ENCODE results near the gene CACNA2D1. TPM values are rescaled to one million over a fixed set of nuclear protein-coding genes. Genes with fewer than 3 reads are reported as not detected.

The CACNA2D1 gene
- total RNA-seq, 3 donors from 2014 or later (not counting 1 experiment from before 2014, with no cell fraction given), result not detected

DNA sequence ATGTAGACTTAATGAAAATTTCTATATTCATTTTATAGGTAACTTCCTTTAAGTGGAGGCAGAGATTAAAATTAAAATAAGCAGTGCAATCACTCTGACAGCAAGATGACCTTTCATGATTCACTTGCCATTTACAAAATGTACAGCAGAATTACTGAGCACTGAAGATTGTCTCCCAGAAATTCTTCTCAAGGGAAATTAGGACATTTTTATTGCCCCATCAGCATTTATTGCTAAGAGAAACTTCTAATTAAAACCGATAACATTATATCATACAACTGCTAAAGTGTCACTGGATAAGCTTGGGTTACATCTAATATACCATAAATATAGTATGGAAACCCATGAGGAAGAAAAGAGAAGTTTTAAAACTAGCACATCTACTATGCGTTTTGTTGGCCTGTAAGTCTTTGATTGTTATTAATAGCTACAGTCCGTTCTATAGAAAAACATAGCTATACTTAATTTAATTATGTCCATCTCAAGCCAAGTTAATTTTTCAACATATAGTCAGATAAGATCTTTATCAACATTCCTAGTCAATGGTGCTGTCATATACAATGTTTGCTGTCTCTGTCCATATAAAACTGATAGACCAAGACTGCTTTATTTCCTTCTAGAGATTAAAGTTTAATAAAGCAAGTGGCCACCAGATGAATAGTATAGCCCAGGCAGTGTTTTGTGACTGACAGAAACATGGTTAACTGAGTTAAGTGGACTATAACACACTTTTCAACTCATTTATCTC, 456.7 kb downstream of the CACNA2D1 start:
- Mint-ChIP-seq H3K4me1 (no peaks in the 10 kb centered on the region), H3K4me3 (no peak overlapping the region), H3K9me3 (no peaks in the 10 kb centered on the region), H3K27me3 (ENCODE audit: low read depth in 2 of 2) (no peaks in the 10 kb centered on the region), H3K36me3 (no peaks in the 10 kb centered on the region), H3K27ac (no peak overlapping the region)
- ATAC-seq (no peak), DNase-seq (no peak)
- Histone ChIP-seq H3K36me3 (ENCODE audit: control insufficient read depth, insufficient read depth, low read length) (no peaks in the 10 kb centered on the region), H3K27ac (ENCODE audit: low read length) (no peak overlapping the region), H3K27me3 (ENCODE audit: control insufficient read depth, insufficient read depth, low read length) (no peaks in the 10 kb centered on the region), H3K4me3 (ENCODE audit: low read length) (no peak overlapping the region), H3K9me3 (ENCODE audit: control insufficient read depth, insufficient read depth, low read length) (no peaks in the 10 kb centered on the region), H3K4me1 (ENCODE audit: control insufficient read depth, insufficient read depth, low read length) (no peaks in the 10 kb centered on the region)
- intact Hi-C loops (cut with micrococcal nuclease), result no loop called here
- WGBS (ENCODE audit: insufficient coverage), result 100% methylated on average over 1 of the region's 3 CpGs
- TF ChIP-seq, protein P1, sequence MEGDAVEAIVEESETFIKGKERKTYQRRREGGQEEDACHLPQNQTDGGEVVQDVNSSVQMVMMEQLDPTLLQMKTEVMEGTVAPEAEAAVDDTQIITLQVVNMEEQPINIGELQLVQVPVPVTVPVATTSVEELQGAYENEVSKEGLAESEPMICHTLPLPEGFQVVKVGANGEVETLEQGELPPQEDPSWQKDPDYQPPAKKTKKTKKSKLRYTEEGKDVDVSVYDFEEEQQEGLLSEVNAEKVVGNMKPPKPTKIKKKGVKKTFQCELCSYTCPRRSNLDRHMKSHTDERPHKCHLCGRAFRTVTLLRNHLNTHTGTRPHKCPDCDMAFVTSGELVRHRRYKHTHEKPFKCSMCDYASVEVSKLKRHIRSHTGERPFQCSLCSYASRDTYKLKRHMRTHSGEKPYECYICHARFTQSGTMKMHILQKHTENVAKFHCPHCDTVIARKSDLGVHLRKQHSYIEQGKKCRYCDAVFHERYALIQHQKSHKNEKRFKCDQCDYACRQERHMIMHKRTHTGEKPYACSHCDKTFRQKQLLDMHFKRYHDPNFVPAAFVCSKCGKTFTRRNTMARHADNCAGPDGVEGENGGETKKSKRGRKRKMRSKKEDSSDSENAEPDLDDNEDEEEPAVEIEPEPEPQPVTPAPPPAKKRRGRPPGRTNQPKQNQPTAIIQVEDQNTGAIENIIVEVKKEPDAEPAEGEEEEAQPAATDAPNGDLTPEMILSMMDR (IDR thresholded peaks at IDR 0.05), result no peak

DNA sequence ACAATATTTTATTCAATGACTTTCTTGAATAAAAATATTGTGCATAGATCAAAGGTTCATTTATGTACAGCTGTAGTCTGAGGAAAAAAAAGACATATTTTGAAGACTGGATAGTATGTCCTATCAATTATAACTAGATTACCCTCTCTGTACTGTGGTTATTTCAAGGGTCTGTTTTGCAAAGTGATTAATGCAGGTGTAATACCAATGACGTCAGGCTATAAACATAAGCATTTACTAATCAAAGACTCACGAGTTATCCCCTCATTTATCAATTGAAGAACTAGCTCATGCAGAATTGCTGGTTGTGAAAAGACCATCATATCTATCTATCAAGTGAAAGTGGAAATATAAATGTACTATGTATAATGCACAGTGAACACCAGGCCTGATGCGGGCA, 460.2 kb downstream of the CACNA2D1 start:
- no peaks in the 10 kb centered on the region for H3K9me3 ChIP-seq (ENCODE audit: control insufficient read depth, insufficient read depth, low read length)
- no peak for DNase-seq
- no peaks in the 10 kb centered on the region for H3K4me1 ChIP-seq (ENCODE audit: control insufficient read depth, insufficient read depth, low read length)
- no peak overlapping the region for H3K27ac Mint-ChIP-seq
- H3K27ac ChIP-seq (ENCODE audit: low read length), result no peak overlapping the region
- H3K9me3 Mint-ChIP-seq, result peaks cover 4 to 10% of the 10 kb centered on the region in 2 donors
- H3K27me3 Mint-ChIP-seq (ENCODE audit: low read depth in 2 of 2), result no peaks in the 10 kb centered on the region
- H3K36me3 Mint-ChIP-seq, result no peaks in the 10 kb centered on the region
- no peak overlapping the region for H3K4me3 Mint-ChIP-seq
- no peaks in the 10 kb centered on the region for H3K4me1 Mint-ChIP-seq
- WGBS (ENCODE audit: insufficient coverage), result no CpG with 5 or more reads among the region's 3 CpGs
- TF ChIP-seq, protein P1 (IDR thresholded peaks at IDR 0.05), result no peak
- no peaks in the 10 kb centered on the region for H3K36me3 ChIP-seq (ENCODE audit: control insufficient read depth, insufficient read depth, low read length)
- no peaks in the 10 kb centered on the region for H3K27me3 ChIP-seq (ENCODE audit: control insufficient read depth, insufficient read depth, low read length)
- ATAC-seq, result no peak
- no peak overlapping the region for H3K4me3 ChIP-seq (ENCODE audit: low read length)
- intact Hi-C loops (cut with micrococcal nuclease), result no loop called here

DNA sequence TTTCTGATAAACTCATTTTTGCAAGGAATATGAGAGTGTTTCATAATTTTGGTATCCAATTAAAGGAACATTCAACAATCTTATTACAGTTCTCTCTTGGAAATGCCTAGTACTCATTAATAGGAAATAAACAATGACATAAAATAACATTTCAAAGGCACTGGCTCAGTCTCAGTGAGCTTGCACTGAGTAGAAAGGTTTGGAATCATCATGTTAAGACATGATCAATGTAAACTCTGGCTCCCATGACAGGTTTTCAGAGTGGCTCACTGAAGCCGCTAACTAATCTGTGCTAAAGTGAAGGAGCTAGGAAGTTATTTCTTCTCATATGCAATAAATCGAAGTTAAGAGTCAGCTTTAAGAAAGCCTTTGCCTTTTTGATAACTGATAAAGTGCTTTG, 470.5 kb downstream of the CACNA2D1 start:
- TF ChIP-seq, protein P1 (IDR thresholded peaks at IDR 0.05), result no peak
- H3K27me3 Mint-ChIP-seq (ENCODE audit: low read depth in 2 of 2), result no peaks in the 10 kb centered on the region
- no peaks in the 10 kb centered on the region for H3K27me3 ChIP-seq (ENCODE audit: control insufficient read depth, insufficient read depth, low read length)
- no peak for ATAC-seq
- H3K36me3 Mint-ChIP-seq, result no peaks in the 10 kb centered on the region
- H3K4me1 ChIP-seq (ENCODE audit: control insufficient read depth, insufficient read depth, low read length), result no peaks in the 10 kb centered on the region
- no peaks in the 10 kb centered on the region for H3K9me3 ChIP-seq (ENCODE audit: control insufficient read depth, insufficient read depth, low read length)
- intact Hi-C loops (cut with micrococcal nuclease), result no loop called here
- no peak for DNase-seq
- no peaks in the 10 kb centered on the region for H3K4me1 Mint-ChIP-seq
- H3K27ac ChIP-seq (ENCODE audit: low read length), result no peak overlapping the region
- H3K4me3 Mint-ChIP-seq, result no peak overlapping the region
- WGBS (ENCODE audit: insufficient coverage), result 89% methylated on average over 1 of the region's 2 CpGs
- H3K27ac Mint-ChIP-seq, result no peak overlapping the region
- H3K9me3 Mint-ChIP-seq, result peaks cover 2 to 4% of the 10 kb centered on the region in 2 donors
- no peak overlapping the region for H3K4me3 ChIP-seq (ENCODE audit: low read length)
- no peaks in the 10 kb centered on the region for H3K36me3 ChIP-seq (ENCODE audit: control insufficient read depth, insufficient read depth, low read length)

DNA sequence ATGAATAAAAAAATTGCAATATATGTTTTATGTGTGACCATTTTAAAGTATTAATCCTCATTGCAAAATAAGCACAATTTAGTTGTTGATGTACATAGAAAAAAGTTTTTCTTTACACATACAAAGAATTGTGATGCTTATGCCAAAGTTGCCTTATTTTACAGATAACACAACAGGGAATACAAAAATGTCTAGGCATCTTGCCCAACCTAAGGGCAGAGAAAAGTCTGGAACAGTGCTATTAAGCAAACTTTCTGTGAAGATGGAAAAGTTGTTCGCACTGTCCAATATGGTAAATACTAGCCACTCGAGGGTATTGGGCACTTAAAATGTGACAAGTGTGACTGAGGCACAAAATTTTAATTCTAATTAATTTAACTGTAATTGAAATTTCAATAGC, 483.6 kb downstream of the CACNA2D1 start:
- H3K36me3 Mint-ChIP-seq, result no peaks in the 10 kb centered on the region
- Histone ChIP-seq H3K4me1 (ENCODE audit: control insufficient read depth, insufficient read depth, low read length) (no peaks in the 10 kb centered on the region), H3K27me3 (ENCODE audit: control insufficient read depth, insufficient read depth, low read length) (no peaks in the 10 kb centered on the region), H3K27ac (ENCODE audit: low read length) (no peak overlapping the region), H3K9me3 (ENCODE audit: control insufficient read depth, insufficient read depth, low read length) (no peaks in the 10 kb centered on the region), H3K4me3 (ENCODE audit: low read length) (no peak overlapping the region), H3K36me3 (ENCODE audit: control insufficient read depth, insufficient read depth, low read length) (no peaks in the 10 kb centered on the region)
- no peaks in the 10 kb centered on the region for H3K27me3 Mint-ChIP-seq (ENCODE audit: low read depth in 2 of 2)
- intact Hi-C loops (cut with micrococcal nuclease), result no loop called here
- DNase-seq (no peak), ATAC-seq (no peak)
- no peak overlapping the region for H3K4me3 Mint-ChIP-seq
- 83% methylated on average over 2 of the region's 2 CpGs for WGBS (ENCODE audit: insufficient coverage)
- H3K4me1 Mint-ChIP-seq, result no peaks in the 10 kb centered on the region
- no peak overlapping the region for H3K27ac Mint-ChIP-seq
- H3K9me3 Mint-ChIP-seq, result peaks cover 5 to 10% of the 10 kb centered on the region in 2 donors
- TF ChIP-seq, protein P1 (IDR thresholded peaks at IDR 0.05), result no peak
